ENCODE results near the gene ANAPC15. TPM values are rescaled to one million over a fixed set of nuclear protein-coding genes. Genes with fewer than 3 reads are reported as not detected.

Gene ANAPC15
- total and polyA plus RNA-seq, 9 of the 15 experiments (the other 6 are each of a cell fraction or from before 2014, with no cell fraction given): 53.0 to 254 (median 75.7) TPM

DNA sequence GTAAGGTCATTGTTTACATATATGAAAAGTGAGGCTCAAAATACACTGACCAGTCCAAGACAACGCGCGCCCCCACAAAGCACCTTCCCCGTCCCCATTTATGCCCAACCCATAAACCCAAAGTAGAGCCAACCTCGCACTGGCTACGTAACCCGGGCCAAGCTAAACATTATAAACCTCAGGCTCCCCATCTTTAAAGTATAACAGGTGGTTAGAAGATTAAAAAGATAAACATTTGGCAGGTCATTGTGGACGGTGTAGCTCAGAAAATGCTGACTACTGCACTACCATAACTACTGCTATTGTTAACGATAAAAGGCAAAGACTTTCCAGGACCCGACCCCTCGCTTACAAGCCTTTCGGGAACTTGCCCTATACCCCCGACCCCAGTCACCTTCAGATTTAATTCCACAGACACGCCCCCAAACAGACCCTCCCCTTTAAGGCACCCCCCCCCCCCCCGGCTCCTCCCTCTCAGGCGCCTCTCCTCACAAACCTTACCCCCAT, 32.6 kb downstream of the ANAPC15 start (continued):
- peak; percentile 92 for TF ChIP-seq C11orf30 (IDR thresholded peaks at IDR 0.05; ENCODE audit: low read depth)
- peak in 1 of 2 experiments; percentile 13; a peak in 1 of 4 replicates for TF ChIP-seq ARNT (IDR thresholded peaks at IDR 0.05)
- no peak for TF ChIP-seq KLF16 (IDR thresholded peaks at IDR 0.05)
- peak; percentile 88 for TF ChIP-seq MAFG (tag; conservative IDR thresholded peaks at IDR 0.05)
- TF ChIP-seq KDM5B (IDR thresholded peaks at IDR 0.05; ENCODE audit: insufficient replicate concordance, low read depth, low read length): no peak
- TF ChIP-seq ZFP30 (CRISPR knock-in tag; IDR thresholded peaks at IDR 0.05; ENCODE audit: borderline replicate concordance): no peak

DNA sequence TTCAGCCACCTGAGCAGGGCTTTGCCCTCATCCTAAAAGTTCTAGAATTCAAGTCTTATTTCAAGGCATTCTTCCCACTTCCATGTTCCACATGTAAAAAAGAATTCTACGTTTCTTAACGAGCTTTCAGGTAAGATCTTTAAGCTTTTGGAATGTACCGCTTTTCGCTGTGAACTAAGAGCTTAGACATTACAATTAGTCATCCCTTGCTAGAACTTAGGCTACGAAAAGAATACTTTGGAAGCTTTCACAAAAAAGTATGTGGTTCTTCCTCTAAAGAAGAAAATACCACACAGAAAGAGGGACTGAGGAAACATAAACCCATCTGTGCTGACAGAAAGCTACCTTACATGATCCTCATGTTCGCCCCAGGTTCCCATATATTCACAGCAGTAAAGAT, 34.0 kb downstream of the ANAPC15 start:
- Histone ChIP-seq H3K4me1 (replicated peaks in 1 of 2; ENCODE audit: control insufficient read depth in 2 of 2, insufficient read depth in 2 of 2, low read length in 2 of 2) (peaks cover 6 to 20% of the 10 kb centered on the region in 2 experiments; a peak in 3 of 5 replicates), H3K36me3 (ENCODE audit: control insufficient read depth, insufficient read depth, low read length) (peaks cover 22% of the 10 kb centered on the region; the same call in 2 of the 3 replicates), H3K27ac (ENCODE audit: extremely low read depth, low read depth, low read length) (peak overlapping the region; percentile 86), H4K20me1 (replicated peaks; ENCODE audit: control insufficient read depth, insufficient read depth, low read length) (0 out of 2 replicates have a peak, but pooled peaks cover 6% of the 10 kb centered on the region), H3K9ac (ENCODE audit: insufficient read depth in 1 of 2, low read depth in 2 of 2, low read length in 2 of 2) (peak overlapping the region; percentile 82 to 86; a peak in 2 of 4 replicates), H2AFZ (ENCODE audit: low read depth, low read length) (peak overlapping the region; percentile 40; the same call in 1 of the 2 replicates), H3K9me3 (replicated peaks; ENCODE audit: control insufficient read depth, insufficient read depth, low read depth, low read length) (no peaks in the 10 kb centered on the region), H3K4me3 (peak overlapping the region; percentile 70), H3K9me1 (ENCODE audit: control insufficient read depth, insufficient read depth, low read length) (no peaks in the 10 kb centered on the region), H3K27me3 (ENCODE audit: control insufficient read depth in 2 of 2, insufficient read depth in 2 of 2, low read length in 2 of 2) (no peaks in the 10 kb centered on the region), H3K79me2 (ENCODE audit: control insufficient read depth, insufficient read depth, low read length) (peaks cover 61% of the 10 kb centered on the region), H3K4me2 (ENCODE audit: insufficient read depth, low read length) (peak overlapping the region; percentile 92)
- 0 out of 2 replicates have a peak, but pooled peaks have one; percentile 25 for TF ChIP-seq ZKSCAN3 (CRISPR knock-in tag; IDR thresholded peaks at IDR 0.05)
- TF ChIP-seq TCF3 (CRISPR knock-in tag; IDR thresholded peaks at IDR 0.05): 0 out of 2 replicates have a peak, but pooled peaks have one; percentile 24
- no peak for TF ChIP-seq ZNF586 (CRISPR knock-in tag; conservative IDR thresholded peaks at IDR 0.05)
- TSS peak; percentile 52 for BruUV-seq (replicated peaks)
- CTCF ChIA-PET (ENCODE audit: low intra/inter-chr PET ratio): no interaction called here
- intact Hi-C loops (cut with micrococcal nuclease): no loop called here
- FAIRE-seq (no peak), ATAC-seq (no peak), DNase-seq (ENCODE audit: extremely low read depth in 1 of 4, low spot score in 3 of 4) (no peak)
- 9% methylated on average over 6 of the region's 6 CpGs for WGBS (ENCODE audit: insufficient coverage, low coverage, missing lambda C conversion rate)
- POLR2A ChIA-PET: interaction anchor here (0.7 to 2.9 kb wide), 14 partner anchors 9 to 356 kb away, joined by 3 to 13 read pairs (median 4); partner anchors contain the start of gene CLPB
- in situ Hi-C loops (cut with MboI): no loop called here
